Measurements from ENCODE around the gene PTGES2. TPM values are rescaled to one million over a fixed set of nuclear protein-coding genes. Genes with fewer than 3 reads are reported as not detected.
"Not testable (repeated sequence)": the region's sequence is repeated elsewhere in the genome, so short reads cannot be mapped to it uniquely, and the experiment has no call there.

PTGES2 gene
- total RNA-seq, 4 donors from 2014 or later, result 54.2 to 118 (median 83.0) TPM

- no peak for DNase-seq
- Histone ChIP-seq H3K9me3 (no peaks in the 10 kb centered on the region), H3K4me1 (peaks cover 52 to 89% (median 53%) of the 10 kb centered on the region in 3 donors), H3K36me3 (no peaks in the 10 kb centered on the region), H3K4me3 (peak overlapping the region in 1 of 4 donors; percentile 27), H3K27me3 (no peaks in the 10 kb centered on the region), H3K27ac (peak overlapping the region; percentile 63 to 99 (median 92))
- WGBS, 2 donors, result 63 to 72% methylated on average over 7 of the region's 7 CpGs
- intact Hi-C loops (cut with DNase I), result no loop called here
- TF ChIP-seq, protein P1, sequence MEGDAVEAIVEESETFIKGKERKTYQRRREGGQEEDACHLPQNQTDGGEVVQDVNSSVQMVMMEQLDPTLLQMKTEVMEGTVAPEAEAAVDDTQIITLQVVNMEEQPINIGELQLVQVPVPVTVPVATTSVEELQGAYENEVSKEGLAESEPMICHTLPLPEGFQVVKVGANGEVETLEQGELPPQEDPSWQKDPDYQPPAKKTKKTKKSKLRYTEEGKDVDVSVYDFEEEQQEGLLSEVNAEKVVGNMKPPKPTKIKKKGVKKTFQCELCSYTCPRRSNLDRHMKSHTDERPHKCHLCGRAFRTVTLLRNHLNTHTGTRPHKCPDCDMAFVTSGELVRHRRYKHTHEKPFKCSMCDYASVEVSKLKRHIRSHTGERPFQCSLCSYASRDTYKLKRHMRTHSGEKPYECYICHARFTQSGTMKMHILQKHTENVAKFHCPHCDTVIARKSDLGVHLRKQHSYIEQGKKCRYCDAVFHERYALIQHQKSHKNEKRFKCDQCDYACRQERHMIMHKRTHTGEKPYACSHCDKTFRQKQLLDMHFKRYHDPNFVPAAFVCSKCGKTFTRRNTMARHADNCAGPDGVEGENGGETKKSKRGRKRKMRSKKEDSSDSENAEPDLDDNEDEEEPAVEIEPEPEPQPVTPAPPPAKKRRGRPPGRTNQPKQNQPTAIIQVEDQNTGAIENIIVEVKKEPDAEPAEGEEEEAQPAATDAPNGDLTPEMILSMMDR (IDR thresholded peaks at IDR 0.05), result no peak
Measured at GRCh38 chr9:128073253-128073886, 54.2 kb downstream of the PTGES2 start.

DNA sequence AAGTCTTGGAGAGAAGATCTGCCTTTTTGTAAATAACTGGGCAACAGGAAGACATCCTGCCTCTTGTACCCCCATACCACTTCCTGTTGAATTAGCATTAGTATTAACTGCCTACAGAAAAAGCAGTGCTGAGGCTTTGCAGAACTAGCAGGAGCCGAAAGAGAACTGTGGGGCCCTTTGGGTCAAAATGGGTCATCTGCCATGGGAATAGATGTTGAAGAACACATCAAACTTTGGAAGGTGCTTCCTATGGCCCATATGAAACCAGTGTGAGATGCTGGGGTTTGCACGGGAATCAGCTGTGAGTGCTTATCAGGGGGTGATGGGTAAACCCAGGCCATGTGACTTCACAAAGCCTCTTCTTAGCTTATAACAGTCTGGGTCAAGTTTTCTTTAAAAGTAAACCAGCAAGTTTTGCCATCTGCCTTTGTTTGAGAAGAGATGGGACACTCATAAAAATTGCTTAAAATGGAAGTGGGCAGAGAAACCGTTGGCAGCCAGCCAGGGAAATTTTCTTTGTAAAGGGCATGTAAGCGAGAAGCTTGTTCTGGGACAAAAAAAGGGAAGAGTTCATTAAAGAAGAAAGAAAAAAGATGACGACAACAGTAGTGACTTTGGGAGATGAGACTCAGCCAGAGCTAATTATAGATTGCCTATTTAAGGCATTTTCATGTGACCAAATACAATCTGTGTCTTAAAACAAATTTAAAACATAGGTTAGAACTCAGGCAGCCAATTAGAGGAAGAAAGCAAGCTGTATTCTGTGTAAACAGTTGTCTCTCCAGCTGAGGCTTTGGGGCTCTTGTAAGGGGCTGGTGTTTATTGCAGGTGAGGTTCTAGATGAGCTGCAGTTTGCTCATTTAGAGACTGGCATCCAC lies 55.1 kb downstream of the PTGES2 start:
- Histone ChIP-seq H3K4me3 (peak overlapping the region in 2 of 4 donors; percentile 3 to 27), H3K27ac (peak overlapping the region; percentile 63 to 99 (median 92)), H3K4me1 (peaks cover 43 to 79% (median 45%) of the 10 kb centered on the region in 3 donors), H3K9me3 (no peaks in the 10 kb centered on the region), H3K36me3 (no peaks in the 10 kb centered on the region), H3K27me3 (no peaks in the 10 kb centered on the region)
- DNase-seq, result no peak
- TF ChIP-seq POLR2A (IDR thresholded peaks at IDR 0.05), result no peak
- TF ChIP-seq, protein P1 (IDR thresholded peaks at IDR 0.05), result no peak
- intact Hi-C loops (cut with DNase I), result no loop called here
- 11 to 13% methylated on average over 5 of the region's 5 CpGs for WGBS, 2 donors

GRCh38 chr9:128071475-128071874 lies 56.1 kb downstream of the PTGES2 start:
- Histone ChIP-seq H3K4me1 (peaks cover 48 to 76% (median 50%) of the 10 kb centered on the region in 3 donors), H3K27ac (peak overlapping the region; percentile 63 to 99 (median 92))
- H3K9me3 ChIP-seq; H3K4me3 ChIP-seq; intact Hi-C loops (cut with DNase I); H3K36me3 ChIP-seq; DNase-seq; H3K27me3 ChIP-seq: not testable (repeated sequence)
- 81 to 85% methylated on average over 8 to 9 of the region's 12 CpGs for WGBS, 2 donors

DNA sequence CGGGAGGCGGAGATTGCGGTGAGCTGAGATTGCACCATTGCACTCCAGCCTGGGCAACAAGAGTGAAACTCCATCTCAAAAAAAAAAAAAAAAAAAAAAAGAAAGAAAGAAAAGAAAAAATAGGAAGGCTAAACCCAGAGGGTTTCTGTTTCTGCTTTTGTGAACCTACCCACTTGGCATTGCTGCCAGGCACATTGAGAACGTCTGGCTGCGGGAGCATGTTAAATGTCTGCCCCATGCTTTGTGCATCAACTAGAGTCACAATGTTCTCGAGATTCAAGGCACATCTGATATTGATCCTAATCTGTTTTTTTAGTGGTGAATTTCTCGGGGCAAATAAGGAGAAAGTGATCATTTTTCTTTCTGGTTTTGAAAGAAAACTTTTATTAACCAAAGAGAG lies 56.7 kb downstream of the PTGES2 start:
- peaks cover 55 to 82% (median 56%) of the 10 kb centered on the region in 3 donors for H3K4me1 ChIP-seq
- DNase-seq, result no peak
- H3K36me3 ChIP-seq, result no peaks in the 10 kb centered on the region
- H3K4me3 ChIP-seq, result peak overlapping the region in 1 of 4 donors; percentile 29
- intact Hi-C loops (cut with DNase I), result no loop called here
- no peaks in the 10 kb centered on the region for H3K9me3 ChIP-seq
- 49 to 72% methylated on average over 5 to 7 of the region's 7 CpGs for WGBS, 2 donors
- peak overlapping the region in 3 of 4 donors; percentile 86 to 99 (median 97) for H3K27ac ChIP-seq
- no peak for TF ChIP-seq POLR2A (IDR thresholded peaks at IDR 0.05)
- TF ChIP-seq, protein P1 (IDR thresholded peaks at IDR 0.05), result no peak
- H3K27me3 ChIP-seq, result no peaks in the 10 kb centered on the region

Other genes with a start within 250 kb of the PTGES2 start
- gene ST6GALNAC6, start 228.1 kb downstream of the PTGES2 start, total RNA-seq, result 10 to 100 TPM; 14.5 to 69.4 (median 26.1) TPM
- 10 to 100 TPM; 12.5 to 33.0 (median 23.8) TPM for gene ST6GALNAC4, start 210.7 kb downstream of the PTGES2 start, total RNA-seq
- 1 to 10 TPM in 3 of 4 donors, not detected in 1; 3.1 to 4.6 (median 3.6) TPM for gene PIP5KL1, start 197.0 kb downstream of the PTGES2 start, total RNA-seq
- gene DPM2, start 189.9 kb downstream of the PTGES2 start, total RNA-seq, result 10 to 100 TPM; 12.5 to 18.5 (median 15.7) TPM
- gene EEIG1, start 146.7 kb downstream of the PTGES2 start, total RNA-seq, result 10 to 100 TPM; 16.9 to 65.0 (median 24.0) TPM
- gene NAIF1, start 60.4 kb downstream of the PTGES2 start, total RNA-seq, result 1 to 10 TPM; 6.3 to 8.8 (median 7.8) TPM
- 10 to 100 TPM; 15.8 to 37.9 (median 24.1) TPM for gene SLC25A25, start 59.5 kb downstream of the PTGES2 start, total RNA-seq
- gene LCN2, start 21.7 kb upstream of the PTGES2 start, total RNA-seq, result 100 to 1,000 TPM in 3 of 4 donors, 10 to 100 TPM in 1; 36.2 to 931 (median 809) TPM
- 100 to 1,000 TPM; 124 to 214 (median 162) TPM for gene BBLN, start 32.5 kb upstream of the PTGES2 start, total RNA-seq
- gene CIZ1, start 63.8 kb upstream of the PTGES2 start, total RNA-seq, result 10 to 100 TPM; 31.0 to 74.6 (median 43.7) TPM
- gene DNM1, start 75.7 kb upstream of the PTGES2 start, total RNA-seq, result 1 to 10 TPM; 1.3 to 9.7 (median 1.6) TPM
- gene GOLGA2, start 148.3 kb upstream of the PTGES2 start, total RNA-seq, result 10 to 100 TPM; 76.1 to 92.0 (median 89.2) TPM
- 10 to 100 TPM; 15.2 to 28.2 (median 17.5) TPM for gene SWI5, start 148.5 kb upstream of the PTGES2 start, total RNA-seq
- 10 to 100 TPM; 13.2 to 15.6 (median 15.3) TPM for gene TRUB2, start 194.7 kb upstream of the PTGES2 start, total RNA-seq
- gene COQ4, start 195.1 kb upstream of the PTGES2 start, total RNA-seq, result 10 to 100 TPM; 55.5 to 89.2 (median 77.9) TPM
- 100 to 1,000 TPM in 1 of 4 donors, 10 to 100 TPM in 3; 36.6 to 110 (median 72.2) TPM for gene SLC27A4, start 212.8 kb upstream of the PTGES2 start, total RNA-seq
- 10 to 100 TPM; 22.7 to 31.5 (median 25.5) TPM for gene URM1, start 243.6 kb upstream of the PTGES2 start, total RNA-seq